Neural crest cell (in vitro differentiated cells): ENCODE data around the gene DNAH3. TPM values are rescaled to one million over a fixed set of nuclear protein-coding genes. Genes with fewer than 3 reads are reported as not detected.
A peak's percentile ranks its signal among the peaks of the same experiment; 100 is the strongest.
"Not testable (repeated sequence)": the region's sequence is repeated elsewhere in the genome, so short reads cannot be mapped to it uniquely, and the experiment has no call there.

Experiments
- DNase-seq: peaks from one replicate; pipeline ENCODE4 v3.0.0; 2021; ENCODE audit warnings: low read depth, mixed read lengths, low spot score
- H3K27ac Mint-ChIP-seq: one replicate; pipeline ENCODE4 v1.8.0; 2021; ENCODE audit warnings: mild to moderate bottlenecking, mixed read lengths; ENCODE audit not compliant: unreplicated experiment
- H3K27me3 Mint-ChIP-seq: 2 replicates; pipeline ENCODE4 v1.8.0; 2021; ENCODE audit warnings: low read depth, mild to moderate bottlenecking, mixed read lengths
- H3K36me3 Mint-ChIP-seq: 2 replicates; pipeline ENCODE4 v1.8.0; 2021; ENCODE audit warnings: low read depth, mild to moderate bottlenecking, mixed read lengths
- H3K4me1 Mint-ChIP-seq: 2 replicates; pipeline ENCODE4 v1.8.0; 2021; ENCODE audit warnings: mixed read lengths
- H3K4me3 Mint-ChIP-seq: one replicate; pipeline ENCODE4 v1.8.0; 2021; ENCODE audit warnings: mild to moderate bottlenecking, mixed read lengths
- H3K9me3 Mint-ChIP-seq: 2 replicates; pipeline ENCODE4 v1.8.0; 2021; ENCODE audit warnings: mixed read lengths
- total RNA-seq: library from RNA; stranded (reverse); gene quantifications from 2 replicates; pipeline ENCODE4 v1.2.1, GENCODE V29; 2021
- TF ChIP-seq, protein P1 (sequence below): fragments of 200-600 bp; sonication (generic); conservative IDR thresholded peaks from 2 replicates; pipeline ENCODE4 v1.5.0; 2021; ENCODE audit warnings: antibody characterized with exemption, mild to moderate bottlenecking

The DNAH3 gene
- total RNA-seq, 1 donor from 2014 or later = 0.07 TPM

DNA sequence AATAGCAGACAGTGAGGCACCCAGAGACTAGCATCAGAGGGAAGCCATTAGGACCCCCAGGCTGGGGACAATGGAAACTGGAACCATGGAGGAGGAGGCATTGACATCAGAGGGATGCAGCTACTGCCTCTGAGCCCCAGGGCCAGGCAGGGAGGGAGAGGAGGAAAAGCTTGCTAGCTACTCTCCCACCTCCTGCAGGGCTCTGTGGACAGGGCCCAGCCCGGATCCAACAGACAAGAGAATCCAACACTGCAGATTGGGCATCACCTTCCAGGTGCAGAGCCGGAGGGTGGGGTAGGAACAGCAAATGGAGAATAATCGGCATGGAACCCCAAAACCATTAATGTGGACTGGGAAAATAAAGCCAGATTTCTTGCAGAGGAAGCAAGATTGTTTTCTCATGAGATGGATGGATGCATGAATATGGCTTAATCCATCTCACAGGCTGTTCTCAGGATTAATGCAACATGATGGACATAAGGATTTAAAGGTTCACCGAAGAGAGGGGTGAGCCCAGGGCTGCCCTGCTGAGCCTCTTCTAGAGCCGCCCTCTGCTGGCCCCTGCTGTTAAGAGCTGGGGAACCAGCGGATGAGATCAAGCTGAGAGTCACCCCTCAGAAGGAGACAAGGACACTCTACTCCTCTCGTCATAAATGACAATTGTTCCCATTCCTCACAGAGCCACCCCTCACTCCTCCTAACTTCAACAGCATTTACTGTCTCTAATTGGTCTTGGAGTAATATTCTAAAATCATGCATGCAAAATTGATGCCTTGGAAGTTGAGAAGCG, 48.8 kb downstream of the DNAH3 start:
- H3K4me1 Mint-ChIP-seq = peaks cover 15% of the 10 kb centered on the region
- H3K4me3 Mint-ChIP-seq = no peak overlapping the region
- TF ChIP-seq, protein P1, sequence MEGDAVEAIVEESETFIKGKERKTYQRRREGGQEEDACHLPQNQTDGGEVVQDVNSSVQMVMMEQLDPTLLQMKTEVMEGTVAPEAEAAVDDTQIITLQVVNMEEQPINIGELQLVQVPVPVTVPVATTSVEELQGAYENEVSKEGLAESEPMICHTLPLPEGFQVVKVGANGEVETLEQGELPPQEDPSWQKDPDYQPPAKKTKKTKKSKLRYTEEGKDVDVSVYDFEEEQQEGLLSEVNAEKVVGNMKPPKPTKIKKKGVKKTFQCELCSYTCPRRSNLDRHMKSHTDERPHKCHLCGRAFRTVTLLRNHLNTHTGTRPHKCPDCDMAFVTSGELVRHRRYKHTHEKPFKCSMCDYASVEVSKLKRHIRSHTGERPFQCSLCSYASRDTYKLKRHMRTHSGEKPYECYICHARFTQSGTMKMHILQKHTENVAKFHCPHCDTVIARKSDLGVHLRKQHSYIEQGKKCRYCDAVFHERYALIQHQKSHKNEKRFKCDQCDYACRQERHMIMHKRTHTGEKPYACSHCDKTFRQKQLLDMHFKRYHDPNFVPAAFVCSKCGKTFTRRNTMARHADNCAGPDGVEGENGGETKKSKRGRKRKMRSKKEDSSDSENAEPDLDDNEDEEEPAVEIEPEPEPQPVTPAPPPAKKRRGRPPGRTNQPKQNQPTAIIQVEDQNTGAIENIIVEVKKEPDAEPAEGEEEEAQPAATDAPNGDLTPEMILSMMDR = peak; percentile 46
- no peak for DNase-seq
- no peak overlapping the region for H3K27ac Mint-ChIP-seq
- no peaks in the 10 kb centered on the region for H3K36me3 Mint-ChIP-seq
- peaks cover 6% of the 10 kb centered on the region for H3K27me3 Mint-ChIP-seq
- no peaks in the 10 kb centered on the region for H3K9me3 Mint-ChIP-seq

DNA sequence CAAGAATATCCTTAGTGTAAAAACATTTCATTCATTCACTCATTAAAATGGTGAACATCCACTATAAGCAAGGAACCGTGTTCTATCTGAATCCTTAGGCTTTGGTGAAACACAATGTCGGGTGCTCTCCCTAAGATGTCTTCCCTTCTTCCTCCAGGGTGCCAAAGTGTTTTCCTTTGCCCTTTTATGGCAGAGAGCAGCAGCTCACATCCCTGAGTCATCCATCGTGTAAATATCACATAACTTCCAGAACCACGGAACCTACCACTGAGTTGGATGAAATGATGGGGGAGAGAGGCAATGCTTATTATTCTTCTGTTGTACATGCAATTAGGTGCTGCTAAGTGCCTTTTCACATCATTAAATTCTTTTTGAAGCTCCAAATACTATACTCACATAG, 50.2 kb downstream of the DNAH3 start:
- H3K4me3 Mint-ChIP-seq = no peak overlapping the region
- H3K4me1 Mint-ChIP-seq = peaks cover 15% of the 10 kb centered on the region
- no peaks in the 10 kb centered on the region for H3K9me3 Mint-ChIP-seq
- DNase-seq = no peak
- TF ChIP-seq, protein P1 = no peak
- no peak overlapping the region for H3K27ac Mint-ChIP-seq
- H3K27me3 Mint-ChIP-seq = peaks cover 12% of the 10 kb centered on the region
- H3K36me3 Mint-ChIP-seq = no peaks in the 10 kb centered on the region

DNA sequence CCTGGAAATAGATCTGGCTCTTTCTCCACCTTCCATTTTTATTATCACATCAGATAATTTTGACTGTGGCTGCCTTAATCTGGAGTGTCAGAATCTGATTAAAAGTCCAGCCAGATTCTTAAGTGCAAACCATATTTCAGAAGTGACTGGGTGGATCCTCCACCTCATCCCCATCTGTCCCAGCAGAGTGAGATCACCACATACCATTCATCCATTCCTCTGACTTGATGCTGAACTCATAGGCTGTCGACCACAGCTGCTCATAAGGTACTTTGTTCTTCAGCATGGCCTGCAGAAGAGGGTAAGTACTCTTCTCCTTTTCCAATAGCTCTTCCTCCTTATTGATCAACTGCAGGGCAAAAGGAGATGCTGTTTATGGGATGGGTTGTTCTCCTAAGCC, 53.5 kb downstream of the DNAH3 start:
- DNase-seq = no peak
- Mint-ChIP-seq H3K27ac (no peak overlapping the region), H3K9me3 (no peaks in the 10 kb centered on the region), H3K27me3 (peaks cover 20% of the 10 kb centered on the region), H3K4me1 (no peaks in the 10 kb centered on the region), H3K36me3 (no peaks in the 10 kb centered on the region), H3K4me3 (no peak overlapping the region)
- TF ChIP-seq, protein P1 = no peak

DNA sequence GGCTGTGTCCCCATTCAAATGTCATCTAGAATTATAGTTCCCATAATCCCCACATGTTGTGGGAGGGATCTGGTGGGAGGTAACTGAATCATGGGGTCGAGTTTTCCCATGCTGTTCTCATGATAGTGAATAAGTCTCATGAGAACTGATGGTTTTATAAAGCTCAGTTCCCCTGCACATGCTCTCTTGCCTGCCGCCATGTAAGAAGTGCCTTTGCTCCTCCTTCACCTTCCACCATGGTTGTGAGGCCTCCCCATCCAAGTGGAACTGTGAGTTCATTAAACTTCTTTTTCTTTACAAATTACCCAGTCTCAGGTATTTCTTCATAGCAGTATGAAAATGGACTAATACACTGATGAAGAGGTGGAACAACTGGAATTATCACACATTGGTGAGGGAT, 55.9 kb downstream of the DNAH3 start:
- not testable (repeated sequence) for H3K9me3 Mint-ChIP-seq, DNase-seq, H3K4me3 Mint-ChIP-seq, H3K4me1 Mint-ChIP-seq, H3K27ac Mint-ChIP-seq, H3K36me3 Mint-ChIP-seq
- H3K27me3 Mint-ChIP-seq = peaks cover 24% of the 10 kb centered on the region

DNA sequence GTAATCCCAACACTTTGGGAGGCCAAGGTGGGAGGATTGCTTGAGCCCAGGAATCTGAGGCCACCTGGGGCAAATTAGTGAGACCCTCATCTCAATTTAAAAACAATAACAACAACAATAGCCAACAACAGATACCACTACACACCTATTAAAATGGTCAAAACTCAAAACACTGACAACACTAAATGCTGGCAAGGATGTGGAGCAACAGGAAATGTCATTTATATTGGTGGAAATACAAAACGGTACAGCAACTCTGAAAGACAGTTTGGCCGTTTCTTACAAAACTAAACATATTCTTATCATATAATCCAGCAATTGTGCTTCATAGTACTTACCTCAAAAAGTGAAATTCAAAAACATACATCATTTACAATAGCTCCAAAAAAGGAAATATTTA, 57.7 kb downstream of the DNAH3 start:
- Mint-ChIP-seq H3K4me3 (no peak overlapping the region), H3K36me3 (no peaks in the 10 kb centered on the region)
- no peak for DNase-seq

More for the DNA sequence above, 57.7 kb downstream of the DNAH3 start:
- TF ChIP-seq, protein P1 = no peak
- peaks cover 21% of the 10 kb centered on the region for H3K27me3 Mint-ChIP-seq
- no peaks in the 10 kb centered on the region for H3K9me3 Mint-ChIP-seq
- H3K27ac Mint-ChIP-seq = no peak overlapping the region
- no peaks in the 10 kb centered on the region for H3K4me1 Mint-ChIP-seq
